IMR-90 (cell line): ENCODE results near the gene NEO1. TPM values are rescaled to one million over a fixed set of nuclear protein-coding genes. Genes with fewer than 3 reads are reported as not detected.

Experiments
- ATAC-seq: fragments of 200-7000 bp; cut with Tn5 transposase; 2 replicates; pipeline ENCODE4 v1.9.1; 2020; ENCODE audit warnings: low read depth, mild to moderate bottlenecking, moderate library complexity
- BruUV-seq: library from RNA; stranded (reverse); fragments of 400-500 nt; replicated peaks from 2 replicates; lab custom pipeline; 2021; lab: Mats Ljungman, UMichigan
- CTCF ChIA-PET: fragments of 300-600 bp; formaldehyde crosslinking; extraction: SDS; loops from one replicate; lab custom pipeline; 2021; ENCODE audit warnings: antibody characterized with exemption; lab: Yijun Ruan, JAX
- POLR2A ChIA-PET: fragments of 300-600 bp; sonication (Branson Sonifier 250); formaldehyde crosslinking; loops from one replicate; lab custom pipeline; 2022; ENCODE audit warnings: antibody characterized with exemption; ENCODE audit not compliant: unreplicated experiment; lab: Charles Lee
- DNase-seq: peaks from one replicate; pipeline ENCODE4 v3.0.0; 2013
- H2AFZ ChIP-seq: replicated peaks from 2 replicates; pipeline ENCODE3; 2013; ENCODE audit warnings: low read length, mild to moderate bottlenecking; ENCODE audit not compliant: poor library complexity
- H2AK5ac ChIP-seq: 2 replicates; pipeline ENCODE4 v1.6.1; 2013; ENCODE audit warnings: low read depth, low read length, inconsistent platforms
- H2AK9ac ChIP-seq: replicated peaks from 2 replicates; pipeline ENCODE3; 2013; ENCODE audit warnings: mild to moderate bottlenecking, low read depth, low read length, moderate library complexity; ENCODE audit not compliant: poor library complexity
- H2BK120ac ChIP-seq: 2 replicates; pipeline ENCODE4 v1.6.1; 2013; ENCODE audit warnings: low read depth, low read length, inconsistent platforms
- H2BK15ac ChIP-seq: 3 replicates; pipeline ENCODE4 v1.6.1; 2013; ENCODE audit warnings: low read depth, low read length, inconsistent platforms
- H2BK20ac ChIP-seq: 2 replicates; pipeline ENCODE4 v1.6.1; 2013; ENCODE audit warnings: low read depth, mild to moderate bottlenecking, inconsistent platforms, low read length, moderate library complexity
- H2BK5ac ChIP-seq: 2 replicates; pipeline ENCODE4 v1.6.1; 2013; ENCODE audit warnings: mild to moderate bottlenecking, low read depth, low read length, inconsistent platforms; ENCODE audit not compliant: poor library complexity, severe bottlenecking
- H3K14ac ChIP-seq: replicated peaks from 2 replicates; pipeline ENCODE4 v1.6.1; 2013; ENCODE audit warnings: low read depth, low read length, inconsistent platforms
- H3K18ac ChIP-seq: 2 replicates; pipeline ENCODE4 v1.6.1; 2013; ENCODE audit warnings: low read depth, low read length, control low read depth
- H3K23ac ChIP-seq: 2 replicates; pipeline ENCODE4 v1.6.1; 2013; ENCODE audit warnings: low read depth, low read length, inconsistent platforms
- H3K27ac ChIP-seq: 2 replicates; pipeline ENCODE4 v1.5.1; 2013; ENCODE audit warnings: mild to moderate bottlenecking, control low read depth, low read length; ENCODE audit not compliant: insufficient read depth
- H3K27me3 ChIP-seq: 2 replicates; pipeline ENCODE4 v1.6.1; 2013; ENCODE audit warnings: low read length; ENCODE audit not compliant: control insufficient read depth, insufficient read depth
- H3K36me3 ChIP-seq: 2 replicates; pipeline ENCODE4 v1.6.1; 2013; ENCODE audit warnings: low read length, mixed read lengths; ENCODE audit not compliant: control insufficient read depth, insufficient read depth
- H3K4ac ChIP-seq: 2 replicates; pipeline ENCODE4 v1.6.1; 2013; ENCODE audit warnings: low read depth, low read length, inconsistent platforms
- H3K4me1 ChIP-seq: 2 replicates; pipeline ENCODE4 v1.6.1; 2013; ENCODE audit warnings: low read length, mixed read lengths; ENCODE audit not compliant: control insufficient read depth, insufficient read depth
- H3K4me2 ChIP-seq: 2 replicates; pipeline ENCODE4 v1.6.1; 2013; ENCODE audit warnings: low read depth, mild to moderate bottlenecking, control low read depth, low read length, moderate library complexity
- H3K4me3 ChIP-seq: 2 replicates; pipeline ENCODE4 v1.5.1; 2013; ENCODE audit warnings: low read depth, mild to moderate bottlenecking, control low read depth, low read length, moderate library complexity; ENCODE audit not compliant: insufficient read depth
- H3K56ac ChIP-seq: 2 replicates; pipeline ENCODE4 v1.6.1; 2013; ENCODE audit warnings: low read length, inconsistent platforms; ENCODE audit not compliant: insufficient read depth; ENCODE audit errors: extremely low read depth
- H3K79me1 ChIP-seq, 2 experiments: 2 replicates each; pipeline ENCODE4 v1.6.1; 2013; ENCODE audit warnings: low read length in 2 of 2, inconsistent platforms in 1 of 2, low read depth in 1 of 2
- H3K9ac ChIP-seq: 2 replicates; pipeline ENCODE4 v1.6.1; 2013; ENCODE audit warnings: low read depth, low read length, control low read depth
- H3K9me1 ChIP-seq: 2 replicates; pipeline ENCODE4 v1.6.1; 2013; ENCODE audit warnings: low read length, inconsistent platforms; ENCODE audit not compliant: insufficient read depth
- H3K9me3 ChIP-seq: 2 replicates; pipeline ENCODE4 v1.6.1; 2013; ENCODE audit warnings: low read length; ENCODE audit not compliant: control insufficient read depth, insufficient read depth
- H4K20me1 ChIP-seq: 2 replicates; pipeline ENCODE4 v1.6.1; 2013; ENCODE audit warnings: low read length, inconsistent platforms; ENCODE audit not compliant: insufficient read depth
- H4K5ac ChIP-seq: 2 replicates; pipeline ENCODE4 v1.6.1; 2013; ENCODE audit warnings: mild to moderate bottlenecking, low read depth, low read length, control low read depth
- H4K8ac ChIP-seq, 2 experiments: 2 replicates each; pipeline ENCODE4 v1.6.1; 2013; ENCODE audit warnings: low read depth in 2 of 2, low read length in 2 of 2, control low read depth in 1 of 2, inconsistent platforms in 1 of 2
- H4K91ac ChIP-seq: 2 replicates; pipeline ENCODE4 v1.6.1; 2013; ENCODE audit warnings: low read depth, low read length, inconsistent platforms; ENCODE audit not compliant: insufficient read depth
- RFX5 ChIP-seq: IDR thresholded peaks from 2 replicates; pipeline ENCODE4 v1.8.0; 2012; ENCODE audit warnings: low read depth, mild to moderate bottlenecking, low read length, moderate library complexity
- WGBS, 2 experiments: methylation state at CpG; one replicate each; pipeline versions ENCODE4 v1.1.5 to v1.1.7; 2013; ENCODE audit warnings: missing lambda C conversion rate in 2 of 2; ENCODE audit not compliant: insufficient read length in 1 of 2; ENCODE audit errors: extremely low coverage in 2 of 2; 5-methylcytosine and 5-hydroxymethylcytosine counted together
- dilution Hi-C: fragments of 300-500 bp; cut with HindIII; formaldehyde crosslinking; loops from one replicate; pipeline ENCODE4 v1.14.3; 2018; ENCODE audit warnings: low sequenced_read_pairs; ENCODE audit not compliant: unreplicated experiment
- in situ Hi-C: fragments of 300-500 bp; cut with MboI; formaldehyde crosslinking; loops from 3 replicates; pipeline ENCODE4 v1.14.3; 2019; ENCODE audit warnings: low sequenced_read_pairs, inconsistent platforms, mixed read lengths
- intact Hi-C: fragments of 100-400 bp; cut with micrococcal nuclease; formaldehyde crosslinking; loops from 2 replicates; pipeline ENCODE4 v1.10.0; 2022
- polyA plus RNA-seq, 3 experiments: library from polyadenylated mRNA; depleted of rRNA; stranded (reverse); fragments of >200 nt; gene quantifications; 2 replicates each; pipeline ENCODE4 v1.2.3, GENCODE V29; 2012; ENCODE audit warnings: low replicate concordance in 1 of 3
- total RNA-seq: library from RNA; depleted of rRNA; stranded (reverse); fragments of >200 nt; gene quantifications from 2 replicates; pipeline ENCODE4 v1.2.3, GENCODE V29; 2012

Gene NEO1
- total and polyA plus RNA-seq, 2 of the 4 experiments (the other 2 are of a cell fraction), result 16.3 to 18.5 TPM

DNA sequence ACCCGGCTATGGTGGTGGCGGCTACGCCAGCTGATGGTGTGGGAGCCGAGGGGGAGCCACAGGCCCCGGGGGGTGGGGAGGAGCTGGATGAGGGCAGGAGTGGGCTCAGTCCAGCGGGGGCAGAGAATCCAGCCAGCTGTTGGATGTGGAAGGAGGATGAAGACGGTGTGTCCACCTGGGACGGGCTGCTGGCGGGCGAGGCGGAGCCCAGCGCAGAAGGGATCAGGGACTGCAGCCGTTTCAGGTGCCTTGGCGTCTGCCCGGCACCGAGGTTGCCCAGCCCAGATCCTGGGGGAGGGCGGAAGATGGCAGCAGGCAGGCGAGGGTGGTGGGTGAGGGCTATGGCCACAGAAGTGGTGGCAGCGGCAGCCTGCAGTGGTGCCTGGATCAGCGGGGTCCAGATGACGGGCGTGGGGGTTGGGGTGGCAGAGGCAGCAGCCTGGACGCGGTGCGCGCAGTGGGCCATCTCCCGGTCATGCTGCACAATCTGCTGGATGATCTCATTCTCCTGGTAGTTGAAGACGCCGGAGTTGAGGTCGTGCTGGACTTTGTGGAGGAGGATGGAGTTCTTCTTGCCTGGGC lies 271.2 kb downstream of the NEO1 start:
- BruUV-seq, result no TSS peak
- dilution Hi-C loops, result no loop called here
- CTCF ChIA-PET, result no interaction called here
- Histone ChIP-seq H3K27ac (no peak overlapping the region), H3K4me3 (no peak overlapping the region), H3K36me3 (no peaks in the 10 kb centered on the region), H4K20me1 (no peaks in the 10 kb centered on the region), H3K4me2 (no peak overlapping the region), H4K8ac (no peak overlapping the region), H3K4me1 (no peaks in the 10 kb centered on the region), H2BK5ac (no peak overlapping the region), H2AK9ac (no peak overlapping the region), H4K91ac (no peak overlapping the region), H2AK5ac (no peak overlapping the region), H4K5ac (no peak overlapping the region), H3K9ac (no peak overlapping the region), H3K14ac (no peak overlapping the region), H2BK15ac (no peak overlapping the region), H3K56ac (no peak overlapping the region), H3K79me1 (no peaks in the 10 kb centered on the region), H3K9me1 (no peaks in the 10 kb centered on the region), H3K23ac (no peak overlapping the region), H3K9me3 (no peaks in the 10 kb centered on the region), H3K18ac (no peak overlapping the region), H2BK20ac (no peak overlapping the region), H3K4ac (no peak overlapping the region), H2BK120ac (no peak overlapping the region), H3K27me3 (peaks cover 45% of the 10 kb centered on the region), H2AFZ (no peak overlapping the region)
- DNase-seq, result no peak
- no peak for TF ChIP-seq RFX5
- POLR2A ChIA-PET, result no interaction called here
- in situ Hi-C loops, result no loop called here
- WGBS, 2 experiments, result 84% methylated on average over 3 of the region's 30 CpGs; no CpG with 5 or more reads in 1 of the 2 experiments
- intact Hi-C loops, result no loop called here
- ATAC-seq, result no peak
